ENCODE data around the gene SYTL5.

DNA sequence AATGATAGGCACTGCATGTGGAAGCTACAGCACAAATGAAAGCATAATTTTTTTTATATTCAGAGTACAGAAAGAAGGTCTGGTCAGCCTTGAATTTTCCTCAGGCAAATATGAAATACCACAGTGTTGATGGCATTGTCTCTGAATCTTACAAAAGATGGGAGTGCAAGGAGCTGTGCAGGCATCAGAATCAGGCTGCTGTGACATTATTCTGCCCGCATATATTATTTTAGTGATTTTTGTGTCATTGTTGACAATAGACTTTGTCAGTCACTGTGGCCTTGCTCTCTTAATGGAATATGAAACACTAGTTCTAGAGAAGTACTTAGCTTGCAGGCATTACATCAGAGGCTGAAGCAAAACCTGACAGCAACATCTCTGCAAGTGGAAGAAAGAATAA, 42.5 kb downstream of the SYTL5 start:
- TF ChIP-seq, protein P1, sequence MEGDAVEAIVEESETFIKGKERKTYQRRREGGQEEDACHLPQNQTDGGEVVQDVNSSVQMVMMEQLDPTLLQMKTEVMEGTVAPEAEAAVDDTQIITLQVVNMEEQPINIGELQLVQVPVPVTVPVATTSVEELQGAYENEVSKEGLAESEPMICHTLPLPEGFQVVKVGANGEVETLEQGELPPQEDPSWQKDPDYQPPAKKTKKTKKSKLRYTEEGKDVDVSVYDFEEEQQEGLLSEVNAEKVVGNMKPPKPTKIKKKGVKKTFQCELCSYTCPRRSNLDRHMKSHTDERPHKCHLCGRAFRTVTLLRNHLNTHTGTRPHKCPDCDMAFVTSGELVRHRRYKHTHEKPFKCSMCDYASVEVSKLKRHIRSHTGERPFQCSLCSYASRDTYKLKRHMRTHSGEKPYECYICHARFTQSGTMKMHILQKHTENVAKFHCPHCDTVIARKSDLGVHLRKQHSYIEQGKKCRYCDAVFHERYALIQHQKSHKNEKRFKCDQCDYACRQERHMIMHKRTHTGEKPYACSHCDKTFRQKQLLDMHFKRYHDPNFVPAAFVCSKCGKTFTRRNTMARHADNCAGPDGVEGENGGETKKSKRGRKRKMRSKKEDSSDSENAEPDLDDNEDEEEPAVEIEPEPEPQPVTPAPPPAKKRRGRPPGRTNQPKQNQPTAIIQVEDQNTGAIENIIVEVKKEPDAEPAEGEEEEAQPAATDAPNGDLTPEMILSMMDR (IDR thresholded peaks at IDR 0.05): no peak
- no peak for TF ChIP-seq POLR2A (IDR thresholded peaks at IDR 0.05)
